Measurements from ENCODE around the gene SEMA3A. TPM values are rescaled to one million over a fixed set of nuclear protein-coding genes. Genes with fewer than 3 reads are reported as not detected.

SEMA3A gene
- total and polyA plus RNA-seq, 2 of the 13 experiments (the other 11 are each of a cell fraction or from before 2014, with no cell fraction given): 0.29 to 1.2 TPM

- H3K27ac ChIP-seq (ENCODE audit: extremely low read length, insufficient read depth, low read length): no peak overlapping the region
Observed at GRCh38 chr7:84111842-84112241, 82.7 kb downstream of the SEMA3A start.

More at GRCh38 chr7:84111842-84112241, 82.7 kb downstream of the SEMA3A start:
- TF ChIP-seq CBX5 (CRISPR knock-in tag; IDR thresholded peaks at IDR 0.05; ENCODE audit: borderline replicate concordance): no peak
- no peak for TF ChIP-seq ZIK1 (CRISPR knock-in tag; IDR thresholded peaks at IDR 0.05; ENCODE audit: borderline replicate concordance, low read depth)
- no peak for TF ChIP-seq ZBTB2 (CRISPR knock-in tag; IDR thresholded peaks at IDR 0.05; ENCODE audit: low read depth)
- no peak for TF ChIP-seq EHMT2 (IDR thresholded peaks at IDR 0.05; ENCODE audit: borderline replicate concordance, low read depth, low read length)
- no peak for TF ChIP-seq KLF13 (CRISPR knock-in tag; IDR thresholded peaks at IDR 0.05)
- TF ChIP-seq ZFAT (CRISPR knock-in tag; conservative IDR thresholded peaks at IDR 0.05): no peak
- TF ChIP-seq ZFP36 (IDR thresholded peaks at IDR 0.05; ENCODE audit: borderline replicate concordance, low read depth, low read length, partially characterized antibody): no peak
- no peak for TF ChIP-seq THAP7 (CRISPR knock-in tag; IDR thresholded peaks at IDR 0.05)
- TF ChIP-seq PAWR (CRISPR knock-in tag; IDR thresholded peaks at IDR 0.05; ENCODE audit: borderline replicate concordance): no peak
- no peak for TF ChIP-seq PBX2 (CRISPR knock-in tag; IDR thresholded peaks at IDR 0.05)
- TF ChIP-seq ZKSCAN5 (CRISPR knock-in tag; IDR thresholded peaks at IDR 0.05): no peak
- TF ChIP-seq ZBED4 (CRISPR knock-in tag; IDR thresholded peaks at IDR 0.05; ENCODE audit: borderline replicate concordance): no peak
- TF ChIP-seq ZNF749 (CRISPR knock-in tag; IDR thresholded peaks at IDR 0.05; ENCODE audit: borderline replicate concordance): no peak
- H3K27me3 ChIP-seq (ENCODE audit: control insufficient read depth in 1 of 2, insufficient read depth in 2 of 2, low read length in 2 of 2): no peaks in the 10 kb centered on the region
- H3K36me3 ChIP-seq (replicated peaks in 1 of 2; ENCODE audit: control insufficient read depth in 1 of 2, insufficient read depth in 2 of 2, low read length in 2 of 2): no peaks in the 10 kb centered on the region
- POLR2A ChIA-PET: no interaction called here
- H3K79me2 ChIP-seq (ENCODE audit: insufficient read depth, low read length): no peaks in the 10 kb centered on the region
- H2AFZ ChIP-seq (ENCODE audit: low read length): no peak overlapping the region
- no TSS peak for BruUV-seq (replicated peaks)
- no peaks in the 10 kb centered on the region for H3K9me3 ChIP-seq (ENCODE audit: low read length)
- no peak overlapping the region for H3K4me3 ChIP-seq (replicated peaks in 1 of 3; ENCODE audit: insufficient read depth in 1 of 3, low read depth in 2 of 3, low read length in 3 of 3)
- H3K4me1 ChIP-seq (ENCODE audit: insufficient read depth, low read length): no peaks in the 10 kb centered on the region
- in situ Hi-C loops (cut with HindIII; ENCODE audit: extremely low pct_ligation_motif_present, low pct_unique_long_range_greater_than_20kb): no loop called here
- FAIRE-seq: no peak
- H3K4me2 ChIP-seq (ENCODE audit: low read depth, low read length): no peak overlapping the region
- DNase-seq (ENCODE audit: low spot score): no peak
- no peak overlapping the region for H3K9ac ChIP-seq (ENCODE audit: insufficient read depth, low read depth, low read length)
- CTCF ChIA-PET (ENCODE audit: low intra/inter-chr PET ratio, low total read pairs): no interaction called here
- H4K20me1 ChIP-seq (ENCODE audit: insufficient read depth, low read length): no peaks in the 10 kb centered on the region
- intact Hi-C loops (cut with micrococcal nuclease; ENCODE audit: unreplicated experiment): no loop called here
- no peak for ATAC-seq
